A549 (cell line): ENCODE measurements around the gene ITSN1. TPM values are rescaled to one million over a fixed set of nuclear protein-coding genes. Genes with fewer than 3 reads are reported as not detected.

Experiments
- ATAC-seq, 2 experiments: fragments of 200-7000 bp in 1 of 2; fragments of >200 bp in 1 of 2; cut with Nextera tagmentation in 1 of 2; cut with Tn5 transposase in 1 of 2; 3 replicates each; pipeline versions ENCODE4 v1.8.0 to v1.9.1; 2018 to 2020; ENCODE audit warnings: mild to moderate bottlenecking in 1 of 2, moderate library complexity in 1 of 2
- CTCF ChIA-PET: fragments of 300-600 bp; sonication (Branson Sonifier 250); formaldehyde crosslinking; extraction: SDS; loops from one replicate; lab custom pipeline; 2021; ENCODE audit warnings: antibody characterized with exemption, inconsistent platforms; lab: Yijun Ruan, JAX
- POLR2A ChIA-PET: fragments of 350-600 bp; formaldehyde crosslinking; extraction: SDS; loops from one replicate; lab custom pipeline; 2021; ENCODE audit warnings: antibody characterized with exemption, inconsistent platforms; lab: Yijun Ruan, JAX
- DNase-seq, 2 experiments: peaks; one replicate each; pipeline versions ENCODE4 v3.0.0 to v3.0.0-alpha.2; 2011 to 2016; ENCODE audit warnings: low read depth in 1 of 2, low spot score in 1 of 2
- FAIRE-seq: peaks from 2 replicates; lab custom pipeline; 2011; peaks lifted over from hg19 to GRCh38; lab: Jason Lieb, UNC
- H3K27ac ChIP-seq, 2 experiments: fragments of >200 bp; sonication (Bioruptor Twin); formaldehyde crosslinking; 3 replicates each; pipeline ENCODE4 v1.5.1; 2016 to 2017
- H3K4me1 ChIP-seq: fragments of >200 bp; sonication (Bioruptor Twin); formaldehyde crosslinking; 3 replicates; pipeline ENCODE4 v1.6.1; 2016
- H3K4me2 ChIP-seq: fragments of >200 bp; sonication (Bioruptor Twin); formaldehyde crosslinking; 3 replicates; pipeline ENCODE4 v1.6.1; 2016
- H3K4me3 ChIP-seq: fragments of >200 bp; sonication (Bioruptor Twin); formaldehyde crosslinking; 3 replicates; pipeline ENCODE4 v1.5.1; 2016
- H3K9me3 ChIP-seq: fragments of >200 bp; sonication (Bioruptor Twin); formaldehyde crosslinking; 3 replicates; pipeline ENCODE4 v1.6.1; 2016
- BCL3 ChIP-seq: fragments of >200 bp; sonication (Bioruptor Twin); formaldehyde crosslinking; IDR thresholded peaks from 3 replicates; pipeline ENCODE4 v1.6.1; 2016
- CBX2 ChIP-seq: fragments of 200-600 bp; sonication (generic); IDR thresholded peaks from 2 replicates; pipeline ENCODE4 v1.6.1; 2016; ENCODE audit warnings: low read depth, mild to moderate bottlenecking, borderline replicate concordance
- E2F6 ChIP-seq: IDR thresholded peaks from 2 replicates; pipeline ENCODE4 v1.6.1; 2012; ENCODE audit warnings: low read depth, borderline replicate concordance
- ELK1 ChIP-seq: fragments of 150-350 bp; IDR thresholded peaks from 2 replicates; pipeline ENCODE4 v1.6.1; 2014; ENCODE audit warnings: low read depth, mild to moderate bottlenecking, low read length
- ESRRA ChIP-seq: fragments of 150-350 bp; IDR thresholded peaks from 2 replicates; pipeline ENCODE4 v1.6.1; 2014; ENCODE audit warnings: mild to moderate bottlenecking, low read length, borderline replicate concordance
- FOSL2 ChIP-seq, 2 experiments: fragments of 450-650 bp in 1 of 2; fragments of >200 bp in 1 of 2; sonication (Bioruptor Twin) in 1 of 2; formaldehyde crosslinking; IDR thresholded peaks; 2 replicates each; pipeline versions ENCODE4 v1.5.0 to v1.6.1; 2016 to 2020; ENCODE audit warnings: mild to moderate bottlenecking in 1 of 2, moderate library complexity in 1 of 2
- FOXS1 ChIP-seq: fragments of 250-450 bp; sonication (Bioruptor Pico); IDR thresholded peaks from 2 replicates; pipeline ENCODE4 v1.5.0; 2020; ENCODE audit warnings: mild to moderate bottlenecking, moderate library complexity
- GATA3 ChIP-seq: IDR thresholded peaks from 2 replicates; pipeline ENCODE4 v1.6.1; 2012; ENCODE audit warnings: borderline replicate concordance
- HES2 ChIP-seq: fragments of >200 bp; sonication (Bioruptor Twin); formaldehyde crosslinking; IDR thresholded peaks from 2 replicates; pipeline ENCODE4 v1.6.1; 2016
- HMGXB4 ChIP-seq: fragments of 250-450 bp; sonication (Bioruptor Pico); IDR thresholded peaks from 2 replicates; pipeline ENCODE4 v1.5.0; 2021; ENCODE audit warnings: mild to moderate bottlenecking, moderate library complexity, borderline replicate concordance
- HOXB5 ChIP-seq: fragments of 250-450 bp; sonication (Bioruptor Pico); IDR thresholded peaks from 2 replicates; pipeline ENCODE4 v1.5.0; 2020; ENCODE audit warnings: mild to moderate bottlenecking, moderate library complexity
- JUN ChIP-seq, 2 experiments: fragments of >200 bp; sonication (Bioruptor Twin); formaldehyde crosslinking; IDR thresholded peaks; 2 replicates in 1 of 2; 3 replicates in 1 of 2; pipeline ENCODE4 v1.6.1; 2016 to 2017
- JUNB ChIP-seq: fragments of >200 bp; sonication (Bioruptor Twin); formaldehyde crosslinking; IDR thresholded peaks from 2 replicates; pipeline ENCODE4 v1.6.1; 2016
- MAZ ChIP-seq: fragments of 150-350 bp; IDR thresholded peaks from 2 replicates; pipeline ENCODE4 v1.6.1; 2014; ENCODE audit warnings: antibody characterized with exemption, low read depth, low read length, borderline replicate concordance
- NFE2L2 ChIP-seq: fragments of 150-350 bp; conservative IDR thresholded peaks from 2 replicates; pipeline ENCODE4 v1.6.1; 2014; ENCODE audit warnings: low read length
- NPAS2 ChIP-seq: fragments of 250-450 bp; sonication (Bioruptor Pico); IDR thresholded peaks from 2 replicates; pipeline ENCODE4 v1.8.0; 2022; ENCODE audit warnings: mild to moderate bottlenecking, moderate library complexity, borderline replicate concordance
- PHF8 ChIP-seq: fragments of 200-600 bp; sonication (generic); IDR thresholded peaks from 2 replicates; pipeline ENCODE4 v1.6.1; 2016; ENCODE audit warnings: low read depth, mild to moderate bottlenecking, antibody characterized with exemption, moderate library complexity, borderline replicate concordance
- RAD21 ChIP-seq, 2 experiments: fragments of >200 bp in 1 of 2; sonication (Bioruptor Twin) in 1 of 2; formaldehyde crosslinking in 1 of 2; IDR thresholded peaks in 1 of 2; conservative IDR thresholded peaks in 1 of 2; 2 replicates in 1 of 2; 3 replicates in 1 of 2; pipeline ENCODE4 v1.6.1; 2012 to 2018; ENCODE audit warnings: inconsistent platforms in 1 of 2
- RFX5 ChIP-seq: fragments of 450-650 bp; IDR thresholded peaks from 2 replicates; pipeline ENCODE4 v1.7.1; 2014; ENCODE audit warnings: antibody characterized with exemption, mild to moderate bottlenecking, moderate library complexity
- SREBF2 ChIP-seq: fragments of 450-650 bp; IDR thresholded peaks from 2 replicates; pipeline ENCODE4 v1.6.1; 2014; ENCODE audit warnings: mild to moderate bottlenecking, moderate library complexity
- ZC3H11A ChIP-seq: fragments of 450-650 bp; IDR thresholded peaks from 2 replicates; pipeline ENCODE4 v1.6.1; 2014; ENCODE audit warnings: antibody characterized with exemption, mild to moderate bottlenecking
- ZFP36 ChIP-seq: fragments of 450-650 bp; IDR thresholded peaks from 2 replicates; pipeline ENCODE4 v1.6.1; 2014; ENCODE audit warnings: borderline replicate concordance; ENCODE audit not compliant: partially characterized antibody
- ZSCAN20 ChIP-seq: fragments of 250-450 bp; sonication (Bioruptor Pico); IDR thresholded peaks from 2 replicates; pipeline ENCODE4 v1.8.0; 2022; ENCODE audit warnings: mild to moderate bottlenecking, moderate library complexity
- WGBS: methylation state at CpG from one replicate; pipeline ENCODE4 v1.1.6; 2017; ENCODE audit errors: missing lambda C conversion rate; 5-methylcytosine and 5-hydroxymethylcytosine counted together
- polyA plus RNA-seq, 4 experiments: library from polyadenylated mRNA; depleted of rRNA in 3 of 4; stranded (reverse); fragments of >200 nt; fragmentation: RNase III in 1 of 4; extraction: RNeasy Plus Mini Kit Qiagen cat#74134 plus additional on column Dnase treatment in 1 of 4; gene quantifications; 2 replicates in 3 of 4; 3 replicates in 1 of 4; pipeline ENCODE4 v1.2.3, GENCODE V29; 2011 to 2017

The ITSN1 gene
- polyA plus RNA-seq, 2 of the 4 experiments (the other 2 are of a cell fraction) = 15.2 to 23.7 TPM

- no peak for TF ChIP-seq HMGXB4 (CRISPR knock-in tag)
- TF ChIP-seq JUN (IDR thresholded peaks at IDR 0.05) = no peak
- TF ChIP-seq, all 56 proteins: peak for 0
Measured at GRCh38 chr21:33840771-33841170, 198.5 kb downstream of the ITSN1 start (continued).

- CTCF ChIA-PET = interaction anchor here (0.6 kb wide), 1 partner anchor 236 kb away, joined by 3 read pairs; no protein-coding TSS in a partner anchor
- POLR2A ChIA-PET = no interaction called here
- no peak for FAIRE-seq
Measured at GRCh38 chr21:33841561-33841960, 199.3 kb downstream of the ITSN1 start.

GRCh38 chr21:33843216-33843615 lies 200.9 kb downstream of the ITSN1 start:
- H3K4me2 ChIP-seq = no peak overlapping the region
- no peak for TF ChIP-seq CBX2
- TF ChIP-seq ESRRA = no peak
- no peak for TF ChIP-seq E2F6
- no peak for TF ChIP-seq RAD21 (conservative IDR thresholded peaks at IDR 0.05 in 1 of 2, IDR thresholded peaks at IDR 0.05 in 1 of 2)
- TF ChIP-seq SREBF2 = no peak
- TF ChIP-seq JUNB = no peak
- TF ChIP-seq ZC3H11A = no peak
- TF ChIP-seq HOXB5 (CRISPR knock-in tag) = no peak
- TF ChIP-seq ELK1 = no peak
- TF ChIP-seq, all 56 proteins: peak for 0
- ChIA-PET POLR2A (no interaction called here), CTCF (interaction anchor here (0.7 to 0.8 kb wide), 2 partner anchors 8 to 125 kb away, joined by 3 read pairs; no protein-coding TSS in a partner anchor)
- no peak overlapping the region for H3K4me3 ChIP-seq
- H3K4me1 ChIP-seq = no peaks in the 10 kb centered on the region
- H3K27ac ChIP-seq = no peak overlapping the region
- ATAC-seq (no peak), DNase-seq (no peak), FAIRE-seq (no peak)
- no peaks in the 10 kb centered on the region for H3K9me3 ChIP-seq
- WGBS = 95% methylated on average over 6 of the region's 6 CpGs

More at GRCh38 chr21:33841561-33841960, 199.3 kb downstream of the ITSN1 start:
- ATAC-seq (no peak), DNase-seq (no peak)
- Histone ChIP-seq H3K4me1 (no peaks in the 10 kb centered on the region), H3K27ac (no peak overlapping the region), H3K9me3 (no peaks in the 10 kb centered on the region), H3K4me2 (no peak overlapping the region), H3K4me3 (no peak overlapping the region)
- TF ChIP-seq ZSCAN20 (CRISPR knock-in tag) (no peak), MAZ (no peak), NFE2L2 (no peak), PHF8 (no peak), CBX2 (no peak), BCL3 (no peak), FOSL2 (IDR thresholded peaks at IDR 0.05) (no peak), FOSL2 (CRISPR knock-in tag; IDR thresholded peaks at IDR 0.05) (no peak), RFX5 (no peak), HES2 (no peak), ELK1 (no peak), GATA3 (no peak), HOXB5 (CRISPR knock-in tag) (no peak), ZFP36 (no peak), NPAS2 (no peak), FOXS1 (CRISPR knock-in tag) (no peak)
- WGBS = 92% methylated on average over 7 of the region's 7 CpGs
